ENCODE results near the gene IFNL1. TPM values are rescaled to one million over a fixed set of nuclear protein-coding genes. Genes with fewer than 3 reads are reported as not detected.

The IFNL1 gene
- total and polyA plus RNA-seq, 9 of the 15 experiments (the other 6 are each of a cell fraction or from before 2014, with no cell fraction given), result not detected

DNA sequence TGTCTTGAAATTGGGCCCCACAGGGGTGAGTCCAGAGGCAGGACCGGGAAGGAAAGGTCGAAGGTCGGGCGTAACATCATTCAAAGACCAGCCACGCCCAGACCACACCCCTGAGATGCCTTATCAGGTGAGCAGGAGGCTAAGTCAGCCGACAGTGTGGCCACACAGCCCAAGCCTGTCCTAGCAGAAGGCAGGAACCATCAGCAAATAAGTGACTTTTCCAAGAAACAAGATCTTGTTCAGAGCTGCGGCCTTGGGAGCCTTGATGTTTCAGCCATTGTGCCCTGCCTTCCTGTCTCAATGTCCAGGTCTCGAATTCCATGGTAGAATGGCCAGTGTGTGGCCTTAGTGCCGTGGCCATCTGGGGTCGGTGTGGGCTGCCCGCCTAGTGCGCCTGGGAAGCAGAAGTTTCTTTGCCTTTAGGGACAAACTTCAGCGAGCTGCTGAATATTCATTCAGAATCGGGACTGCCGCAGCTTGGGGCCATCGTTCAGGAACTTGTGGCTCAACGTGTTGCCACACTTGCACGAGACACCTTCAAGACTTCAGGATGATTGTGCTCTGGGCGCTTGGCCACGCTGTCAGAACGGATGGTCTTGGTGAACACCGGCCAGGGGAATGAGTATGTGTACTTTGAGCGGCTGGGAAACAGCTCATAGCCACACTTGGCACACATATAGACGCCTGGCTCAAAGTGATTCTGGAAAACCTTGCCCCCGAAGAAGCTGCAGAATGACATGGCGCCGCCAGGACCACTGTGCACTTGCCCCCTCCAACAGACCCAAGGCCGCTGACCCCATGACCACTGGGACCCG is 41.5 kb upstream of the IFNL1 start (continued):
- peak; percentile 88 for TF ChIP-seq KAT7 (CRISPR knock-in tag; IDR thresholded peaks at IDR 0.05; ENCODE audit: borderline replicate concordance)
- peak; percentile 61 for TF ChIP-seq SMAD4 (CRISPR knock-in tag; conservative IDR thresholded peaks at IDR 0.05)
- no peak for TF ChIP-seq THRAP3 (IDR thresholded peaks at IDR 0.05; ENCODE audit: borderline replicate concordance)
- TF ChIP-seq HDAC2 (IDR thresholded peaks at IDR 0.05), result 0 out of 2 replicates have a peak, but pooled peaks have one; percentile 29
- 0 out of 2 replicates have a peak, but pooled peaks have one; percentile 22 for TF ChIP-seq MYC (IDR thresholded peaks at IDR 0.05; ENCODE audit: low read depth, low read length)
- TF ChIP-seq MYC (CRISPR knock-in tag; IDR thresholded peaks at IDR 0.05; ENCODE audit: borderline replicate concordance, low read depth), result no peak
- peak; percentile 65; the same call in 1 of the 2 replicates for TF ChIP-seq SP1 (CRISPR knock-in tag; IDR thresholded peaks at IDR 0.05)
- TF ChIP-seq DEAF1 (CRISPR knock-in tag; IDR thresholded peaks at IDR 0.05), result no peak
- no peak for TF ChIP-seq ZFP1 (CRISPR knock-in tag; IDR thresholded peaks at IDR 0.05)
- no peak for TF ChIP-seq NKRF (IDR thresholded peaks at IDR 0.05; ENCODE audit: borderline replicate concordance)
- TF ChIP-seq CBFA2T3 (IDR thresholded peaks at IDR 0.05), result no peak
- no peak for TF ChIP-seq CSDE1 (IDR thresholded peaks at IDR 0.05)
- no peak for TF ChIP-seq U2AF2 (optimal IDR thresholded peaks at IDR 0.05; ENCODE audit: low read depth, low read length)
- TF ChIP-seq ATF1 (CRISPR knock-in tag; IDR thresholded peaks at IDR 0.05), result no peak
- TF ChIP-seq ATF1 (tag; IDR thresholded peaks at IDR 0.05), result peak; percentile 30; the same call in 1 of the 2 replicates
- TF ChIP-seq JUN (IDR thresholded peaks at IDR 0.05; ENCODE audit: borderline replicate concordance, low read depth, low read length), result no peak
- TF ChIP-seq JUN (CRISPR knock-in tag; IDR thresholded peaks at IDR 0.05; ENCODE audit: borderline replicate concordance), result no peak
- no peak for TF ChIP-seq ZNF280B (CRISPR knock-in tag; IDR thresholded peaks at IDR 0.05)
- TF ChIP-seq, protein P1, sequence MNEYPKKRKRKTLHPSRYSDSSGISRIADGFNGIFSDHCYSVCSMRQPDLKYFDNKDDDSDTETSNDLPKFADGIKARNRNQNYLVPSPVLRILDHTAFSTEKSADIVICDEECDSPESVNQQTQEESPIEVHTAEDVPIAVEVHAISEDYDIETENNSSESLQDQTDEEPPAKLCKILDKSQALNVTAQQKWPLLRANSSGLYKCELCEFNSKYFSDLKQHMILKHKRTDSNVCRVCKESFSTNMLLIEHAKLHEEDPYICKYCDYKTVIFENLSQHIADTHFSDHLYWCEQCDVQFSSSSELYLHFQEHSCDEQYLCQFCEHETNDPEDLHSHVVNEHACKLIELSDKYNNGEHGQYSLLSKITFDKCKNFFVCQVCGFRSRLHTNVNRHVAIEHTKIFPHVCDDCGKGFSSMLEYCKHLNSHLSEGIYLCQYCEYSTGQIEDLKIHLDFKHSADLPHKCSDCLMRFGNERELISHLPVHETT (CRISPR knock-in tag; conservative IDR thresholded peaks at IDR 0.05 in 1 of 2, IDR thresholded peaks at IDR 0.05 in 1 of 2), result no peak
- TF ChIP-seq TAF15 (IDR thresholded peaks at IDR 0.05; ENCODE audit: low read depth, low read length), result no peak
- peak; percentile 70 for TF ChIP-seq SUPT5H (IDR thresholded peaks at IDR 0.05)
- TF ChIP-seq KDM5B (IDR thresholded peaks at IDR 0.05; ENCODE audit: insufficient replicate concordance, low read depth, low read length), result peak; percentile 66
